GM12878 (cell line): ENCODE data around the gene C16orf86.

Experiments
- HDAC2 ChIP-seq: fragments of 200-600 bp; sonication (generic); IDR thresholded peaks from 2 replicates; pipeline ENCODE4 v1.6.1; 2017
- JUNB ChIP-seq: IDR thresholded peaks from 2 replicates; pipeline ENCODE4 v1.6.1; 2016; ENCODE audit warnings: antibody characterized with exemption, mild to moderate bottlenecking
- NFYA ChIP-seq: IDR thresholded peaks from 2 replicates; pipeline ENCODE4 v1.6.1; 2011; ENCODE audit warnings: low read depth, mild to moderate bottlenecking, low read length, improper control_type of control experiment, borderline replicate concordance
- TF ChIP-seq, protein P1 (sequence below): fragments of 450-650 bp; IDR thresholded peaks from 2 replicates; pipeline ENCODE4 v1.6.1; 2014; ENCODE audit warnings: mild to moderate bottlenecking
- TF ChIP-seq, protein P2 (sequence below): IDR thresholded peaks from 2 replicates; pipeline ENCODE4 v1.6.1; 2011; ENCODE audit warnings: borderline replicate concordance, low read depth, mild to moderate bottlenecking, moderate library complexity, low read length; ENCODE audit not compliant: insufficient read depth, poor library complexity, severe bottlenecking
- TF ChIP-seq, protein P3 (sequence below), 3 experiments: IDR thresholded peaks in 2 of 3; conservative IDR thresholded peaks in 1 of 3; 2 replicates each; pipeline ENCODE4 v1.5.1; 2011; ENCODE audit warnings: low read depth in 3 of 3, low read length in 3 of 3, mild to moderate bottlenecking in 3 of 3, control low read depth in 2 of 3, moderate library complexity in 2 of 3, inconsistent platforms in 1 of 3, mixed read lengths in 1 of 3; ENCODE audit not compliant: control insufficient read depth in 2 of 3, insufficient read depth in 1 of 3; ENCODE audit errors: extremely low read depth in 1 of 3

DNA sequence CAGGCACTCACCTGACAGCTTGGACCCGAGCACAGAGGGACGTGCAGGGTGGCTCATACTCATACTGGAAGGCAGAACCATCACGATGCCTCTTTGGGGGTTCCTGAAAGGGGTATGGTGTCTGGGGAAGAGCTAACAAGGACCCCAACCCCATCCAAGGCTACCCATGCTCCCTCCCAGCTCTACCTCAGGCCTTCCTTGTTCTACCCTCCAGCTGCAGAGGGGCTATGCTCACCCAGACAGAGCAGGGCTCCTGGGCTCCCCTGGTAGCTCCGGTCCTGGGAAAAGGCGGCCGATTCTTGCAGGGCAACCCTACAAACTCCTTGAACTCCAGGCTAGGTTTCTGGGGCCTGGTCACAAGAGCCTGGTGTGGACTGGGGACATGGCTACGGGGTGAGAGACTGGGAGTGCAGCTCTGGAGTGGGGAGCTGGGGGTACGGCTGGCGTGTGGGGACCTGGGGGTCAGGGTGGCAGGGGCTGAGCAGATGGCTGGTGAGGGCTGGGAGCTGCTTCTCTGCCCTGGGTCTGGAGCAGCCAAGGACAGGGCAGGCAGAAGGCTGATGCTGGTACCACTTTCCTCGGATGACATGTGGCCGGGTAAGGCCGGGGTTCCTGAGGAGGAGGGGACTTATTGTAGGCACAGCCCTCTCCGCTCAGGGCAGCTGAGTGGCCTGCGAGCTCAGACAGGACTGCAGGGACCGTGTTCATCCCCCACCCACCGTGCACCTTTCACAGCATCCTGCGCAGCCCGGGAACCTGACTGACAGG, 8.7 kb upstream of the C16orf86 start:
- TF ChIP-seq, protein P1, sequence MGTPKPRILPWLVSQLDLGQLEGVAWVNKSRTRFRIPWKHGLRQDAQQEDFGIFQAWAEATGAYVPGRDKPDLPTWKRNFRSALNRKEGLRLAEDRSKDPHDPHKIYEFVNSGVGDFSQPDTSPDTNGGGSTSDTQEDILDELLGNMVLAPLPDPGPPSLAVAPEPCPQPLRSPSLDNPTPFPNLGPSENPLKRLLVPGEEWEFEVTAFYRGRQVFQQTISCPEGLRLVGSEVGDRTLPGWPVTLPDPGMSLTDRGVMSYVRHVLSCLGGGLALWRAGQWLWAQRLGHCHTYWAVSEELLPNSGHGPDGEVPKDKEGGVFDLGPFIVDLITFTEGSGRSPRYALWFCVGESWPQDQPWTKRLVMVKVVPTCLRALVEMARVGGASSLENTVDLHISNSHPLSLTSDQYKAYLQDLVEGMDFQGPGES, result no peak
- TF ChIP-seq JUNB (no peak), NFYA (no peak), HDAC2 (no peak)
- TF ChIP-seq, protein P2, sequence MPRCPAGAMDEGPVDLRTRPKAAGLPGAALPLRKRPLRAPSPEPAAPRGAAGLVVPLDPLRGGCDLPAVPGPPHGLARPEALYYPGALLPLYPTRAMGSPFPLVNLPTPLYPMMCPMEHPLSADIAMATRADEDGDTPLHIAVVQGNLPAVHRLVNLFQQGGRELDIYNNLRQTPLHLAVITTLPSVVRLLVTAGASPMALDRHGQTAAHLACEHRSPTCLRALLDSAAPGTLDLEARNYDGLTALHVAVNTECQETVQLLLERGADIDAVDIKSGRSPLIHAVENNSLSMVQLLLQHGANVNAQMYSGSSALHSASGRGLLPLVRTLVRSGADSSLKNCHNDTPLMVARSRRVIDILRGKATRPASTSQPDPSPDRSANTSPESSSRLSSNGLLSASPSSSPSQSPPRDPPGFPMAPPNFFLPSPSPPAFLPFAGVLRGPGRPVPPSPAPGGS, result no peak
- TF ChIP-seq, protein P3, sequence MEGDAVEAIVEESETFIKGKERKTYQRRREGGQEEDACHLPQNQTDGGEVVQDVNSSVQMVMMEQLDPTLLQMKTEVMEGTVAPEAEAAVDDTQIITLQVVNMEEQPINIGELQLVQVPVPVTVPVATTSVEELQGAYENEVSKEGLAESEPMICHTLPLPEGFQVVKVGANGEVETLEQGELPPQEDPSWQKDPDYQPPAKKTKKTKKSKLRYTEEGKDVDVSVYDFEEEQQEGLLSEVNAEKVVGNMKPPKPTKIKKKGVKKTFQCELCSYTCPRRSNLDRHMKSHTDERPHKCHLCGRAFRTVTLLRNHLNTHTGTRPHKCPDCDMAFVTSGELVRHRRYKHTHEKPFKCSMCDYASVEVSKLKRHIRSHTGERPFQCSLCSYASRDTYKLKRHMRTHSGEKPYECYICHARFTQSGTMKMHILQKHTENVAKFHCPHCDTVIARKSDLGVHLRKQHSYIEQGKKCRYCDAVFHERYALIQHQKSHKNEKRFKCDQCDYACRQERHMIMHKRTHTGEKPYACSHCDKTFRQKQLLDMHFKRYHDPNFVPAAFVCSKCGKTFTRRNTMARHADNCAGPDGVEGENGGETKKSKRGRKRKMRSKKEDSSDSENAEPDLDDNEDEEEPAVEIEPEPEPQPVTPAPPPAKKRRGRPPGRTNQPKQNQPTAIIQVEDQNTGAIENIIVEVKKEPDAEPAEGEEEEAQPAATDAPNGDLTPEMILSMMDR (IDR thresholded peaks at IDR 0.05 in 2 of 3, conservative IDR thresholded peaks at IDR 0.05 in 1 of 3; ENCODE audit: control insufficient read depth in 2 of 3, extremely low read depth in 1 of 3, insufficient read depth in 1 of 3, low read depth in 3 of 3, low read length in 3 of 3), result no peak
